Measurements from ENCODE around the gene GRK3.

DNA sequence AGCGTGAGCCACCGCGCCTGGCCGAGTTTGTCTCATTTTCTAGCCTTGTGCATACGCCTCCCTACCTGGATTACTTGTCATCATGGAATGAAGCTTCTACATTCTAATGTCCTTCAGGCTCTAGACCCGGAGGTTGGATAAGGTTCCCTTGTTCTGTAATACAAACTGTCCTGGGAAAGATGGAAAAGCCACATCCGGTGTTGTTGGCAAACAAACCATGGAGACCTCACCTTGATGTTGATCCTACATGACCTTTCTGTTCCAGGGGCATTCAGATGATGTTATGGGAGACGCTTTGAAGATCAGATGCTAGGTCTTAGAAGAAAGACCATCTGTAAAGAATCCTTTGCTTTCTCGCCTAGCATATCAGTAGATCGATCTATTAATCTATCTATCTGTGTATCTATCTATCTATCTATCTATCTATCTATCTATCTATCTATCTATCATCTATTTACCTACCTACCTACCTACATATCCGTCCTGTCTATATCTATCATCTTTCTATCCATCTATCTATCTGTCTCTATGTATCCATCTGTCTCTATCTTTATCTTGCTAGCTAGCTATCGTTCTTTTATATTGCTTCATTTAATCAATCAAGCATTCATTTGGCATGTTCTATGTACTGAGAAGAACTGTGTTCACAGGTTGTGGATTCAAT lies 46.3 kb upstream of the GRK3 start:
- TF ChIP-seq CTCF (IDR thresholded peaks at IDR 0.05) (no peak), POLR2AphosphoS5 (IDR thresholded peaks at IDR 0.05) (no peak), POLR2A (IDR thresholded peaks at IDR 0.05) (no peak)

Data from suprapubic skin (tissue), 4 donors.